AG04450 (cell line): ENCODE measurements around the gene WSCD2. TPM values are rescaled to one million over a fixed set of nuclear protein-coding genes. Genes with fewer than 3 reads are reported as not detected.

Experiments
- CTCF ChIA-PET: fragments of 300-600, 350-600 bp; formaldehyde crosslinking; extraction: SDS; loops from one replicate; lab custom pipeline; 2022; ENCODE audit warnings: antibody characterized with exemption, inconsistent platforms; lab: Charles Lee
- POLR2A ChIA-PET: fragments of 350-600 bp; formaldehyde crosslinking; extraction: SDS; loops from one replicate; lab custom pipeline; 2021; ENCODE audit warnings: antibody characterized with exemption, inconsistent platforms; lab: Yijun Ruan, JAX
- DNase-seq: peaks from one replicate; pipeline ENCODE4 v3.0.0-alpha.2; 2011; ENCODE audit warnings: low read depth, low spot score
- H3K27ac ChIP-seq: one replicate; pipeline ENCODE4 v1.5.1; 2012; ENCODE audit warnings: low read depth, low read length, control low read depth
- H3K27me3 ChIP-seq: one replicate; pipeline ENCODE4 v1.6.0; 2012; ENCODE audit warnings: low read length; ENCODE audit not compliant: control insufficient read depth, insufficient read depth
- H3K4me3 ChIP-seq: 2 replicates; pipeline ENCODE4 v1.5.1; 2011; ENCODE audit warnings: mild to moderate bottlenecking, low read depth, low read length, control low read depth
- H3K9me3 ChIP-seq: 2 replicates; pipeline ENCODE4 v1.5.1; 2012; ENCODE audit warnings: low read length; ENCODE audit not compliant: control insufficient read depth, insufficient read depth
- polyA plus RNA-seq: library from polyadenylated mRNA; depleted of rRNA; stranded (reverse); fragments of >200 nt; gene quantifications from 2 replicates; pipeline ENCODE4 v1.2.3, GENCODE V29; 2011
- TF ChIP-seq, protein P1 (sequence below): IDR thresholded peaks from 2 replicates; pipeline ENCODE4 v1.5.1; 2011; ENCODE audit warnings: low read depth, low read length, control low read depth, inconsistent platforms

Gene WSCD2
- polyA plus RNA-seq, 1 experiment, result not detected

- TF ChIP-seq, protein P1, sequence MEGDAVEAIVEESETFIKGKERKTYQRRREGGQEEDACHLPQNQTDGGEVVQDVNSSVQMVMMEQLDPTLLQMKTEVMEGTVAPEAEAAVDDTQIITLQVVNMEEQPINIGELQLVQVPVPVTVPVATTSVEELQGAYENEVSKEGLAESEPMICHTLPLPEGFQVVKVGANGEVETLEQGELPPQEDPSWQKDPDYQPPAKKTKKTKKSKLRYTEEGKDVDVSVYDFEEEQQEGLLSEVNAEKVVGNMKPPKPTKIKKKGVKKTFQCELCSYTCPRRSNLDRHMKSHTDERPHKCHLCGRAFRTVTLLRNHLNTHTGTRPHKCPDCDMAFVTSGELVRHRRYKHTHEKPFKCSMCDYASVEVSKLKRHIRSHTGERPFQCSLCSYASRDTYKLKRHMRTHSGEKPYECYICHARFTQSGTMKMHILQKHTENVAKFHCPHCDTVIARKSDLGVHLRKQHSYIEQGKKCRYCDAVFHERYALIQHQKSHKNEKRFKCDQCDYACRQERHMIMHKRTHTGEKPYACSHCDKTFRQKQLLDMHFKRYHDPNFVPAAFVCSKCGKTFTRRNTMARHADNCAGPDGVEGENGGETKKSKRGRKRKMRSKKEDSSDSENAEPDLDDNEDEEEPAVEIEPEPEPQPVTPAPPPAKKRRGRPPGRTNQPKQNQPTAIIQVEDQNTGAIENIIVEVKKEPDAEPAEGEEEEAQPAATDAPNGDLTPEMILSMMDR, result no peak
- ChIA-PET POLR2A (no interaction called here), CTCF (no interaction called here)
- Histone ChIP-seq H3K9me3 (no peaks in the 10 kb centered on the region; the same call in 1 of the 2 replicates), H3K27ac (no peak overlapping the region), H3K27me3 (peaks cover 6% of the 10 kb centered on the region), H3K4me3 (no peak overlapping the region)
- no peak for DNase-seq
Observed at GRCh38 chr12:108125073-108125472, 4.0 kb upstream of the WSCD2 start.

DNA sequence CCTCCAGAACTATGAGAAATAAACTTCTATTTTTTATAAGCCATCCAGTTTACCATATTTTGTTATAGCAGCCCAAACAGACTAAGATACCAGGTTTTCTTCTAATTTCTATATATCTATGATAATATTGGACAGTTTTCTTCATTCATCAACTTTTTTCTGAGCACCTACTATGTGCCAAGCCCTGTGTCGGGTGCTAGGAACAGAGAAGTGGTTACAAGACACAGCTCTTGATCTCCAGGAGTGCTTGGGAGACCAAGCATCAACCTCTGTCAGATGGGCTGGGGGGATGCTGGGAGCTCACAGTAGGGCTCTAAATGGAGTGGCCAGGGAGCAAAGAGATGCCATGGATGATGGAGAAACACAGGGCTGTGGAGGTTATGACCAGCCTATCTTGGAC is 2.9 kb upstream of the WSCD2 start:
- H3K27me3 ChIP-seq, result peaks cover 10% of the 10 kb centered on the region
- no peaks in the 10 kb centered on the region; the same call in 1 of the 2 replicates for H3K9me3 ChIP-seq
- ChIA-PET POLR2A (no interaction called here), CTCF (no interaction called here)
- TF ChIP-seq, protein P1, result no peak
- no peak overlapping the region for H3K4me3 ChIP-seq
- no peak overlapping the region for H3K27ac ChIP-seq
- no peak for DNase-seq

GRCh38 chr12:108126990-108127501 is 2.0 kb upstream of the WSCD2 start:
- ChIA-PET POLR2A (no interaction called here), CTCF (no interaction called here)
- Histone ChIP-seq H3K9me3 (no peaks in the 10 kb centered on the region; the same call in 1 of the 2 replicates), H3K27me3 (peaks cover 12% of the 10 kb centered on the region), H3K4me3 (no peak overlapping the region), H3K27ac (no peak overlapping the region)
- TF ChIP-seq, protein P1, result no peak
- DNase-seq, result no peak

GRCh38 chr12:108127654-108128053 is 1.4 kb upstream of the WSCD2 start:
- CTCF ChIA-PET, result no interaction called here
- no peak overlapping the region for H3K27ac ChIP-seq
- peaks cover 12% of the 10 kb centered on the region for H3K27me3 ChIP-seq
- POLR2A ChIA-PET, result no interaction called here
- TF ChIP-seq, protein P1, result no peak
- no peak overlapping the region for H3K4me3 ChIP-seq
- no peak for DNase-seq
- no peaks in the 10 kb centered on the region; the same call in 1 of the 2 replicates for H3K9me3 ChIP-seq

DNA sequence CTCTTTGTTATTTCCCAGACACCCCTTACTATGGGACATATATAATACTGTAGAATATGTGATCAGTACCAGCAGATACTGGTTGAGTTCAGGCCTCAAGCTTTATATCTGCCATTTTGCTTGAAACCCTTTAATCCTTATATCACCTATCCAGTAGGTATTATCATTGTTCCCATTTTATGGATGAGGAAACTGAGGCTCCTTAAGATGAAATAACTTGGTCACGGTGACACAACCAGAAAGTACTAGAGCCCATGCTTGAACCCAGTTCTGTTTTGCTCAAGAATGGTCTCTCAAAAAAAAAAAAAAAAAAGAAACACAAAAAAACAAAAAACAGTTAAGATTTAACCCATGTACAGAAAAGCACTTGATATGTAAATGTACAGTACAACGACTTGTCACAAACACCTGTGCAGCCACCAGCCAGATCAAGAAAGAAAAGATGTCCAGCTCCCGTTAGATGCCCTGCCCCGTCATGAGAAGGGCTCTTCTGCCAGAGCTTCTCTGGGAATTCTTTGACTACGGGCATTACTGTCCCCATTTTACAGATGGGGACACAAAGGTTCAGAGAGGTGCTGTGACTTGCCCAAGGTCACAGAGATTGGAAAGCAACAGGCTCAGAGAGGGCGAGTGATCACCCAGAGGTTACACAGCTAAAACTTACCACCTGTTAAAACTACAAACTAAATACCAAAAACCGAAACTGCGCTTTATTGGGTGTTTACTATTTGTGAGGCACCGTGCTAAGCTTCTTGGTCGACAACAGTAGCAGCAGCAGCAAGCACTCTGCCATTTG is 669 bp upstream of the WSCD2 start:
- Histone ChIP-seq H3K4me3 (no peak overlapping the region), H3K27ac (no peak overlapping the region), H3K9me3 (no peaks in the 10 kb centered on the region; the same call in 1 of the 2 replicates), H3K27me3 (peaks cover 12% of the 10 kb centered on the region)
- TF ChIP-seq, protein P1, result no peak
- DNase-seq, result no peak
- ChIA-PET POLR2A (no interaction called here), CTCF (no interaction called here)
